Gastroesophageal sphincter (tissue), 3 donors: ENCODE results near the gene PHEX.

Experiments used
- CTCF ChIP-seq, 4 experiments: fragments of 200-600 bp in 2 of 4; fragments of 450-650 bp in 2 of 4; sonication (generic) in 1 of 4; IDR thresholded peaks; one replicate each; pipeline ENCODE4 v1.5.1; 2017 to 2019; ENCODE audit warnings: antibody characterized with exemption in 4 of 4, mild to moderate bottlenecking in 2 of 4, moderate library complexity in 2 of 4
- EP300 ChIP-seq: sonication (generic); formaldehyde crosslinking; IDR thresholded peaks from one replicate; pipeline ENCODE4 v1.6.1; 2017; ENCODE audit warnings: antibody characterized with exemption, mild to moderate bottlenecking

- TF ChIP-seq CTCF (IDR thresholded peaks at IDR 0.05), result no peak
- TF ChIP-seq EP300, result no peak
Observed at GRCh38 chrX:22057667-22058066, 25.5 kb downstream of the PHEX start.
